GM18951 (cell line): ENCODE data around the gene FIS1.
"Not testable (repeated sequence)": the region's sequence is repeated elsewhere in the genome, so short reads cannot be mapped to it uniquely, and the experiment has no call there.

Experiments
- POLR2A ChIP-seq: IDR thresholded peaks from 4 replicates; pipeline ENCODE4 v1.6.1; 2011; ENCODE audit warnings: mild to moderate bottlenecking; ENCODE audit not compliant: insufficient read length, insufficient read depth; ENCODE audit errors: extremely low read depth
- in situ Hi-C: fragments of 300-500 bp; cut with MboI; formaldehyde crosslinking; loops from one replicate; pipeline ENCODE4 v1.12.0; 2022; ENCODE audit warnings: low sequenced_read_pairs, mixed read lengths, inconsistent platforms; ENCODE audit not compliant: unreplicated experiment

Gene FIS1

DNA sequence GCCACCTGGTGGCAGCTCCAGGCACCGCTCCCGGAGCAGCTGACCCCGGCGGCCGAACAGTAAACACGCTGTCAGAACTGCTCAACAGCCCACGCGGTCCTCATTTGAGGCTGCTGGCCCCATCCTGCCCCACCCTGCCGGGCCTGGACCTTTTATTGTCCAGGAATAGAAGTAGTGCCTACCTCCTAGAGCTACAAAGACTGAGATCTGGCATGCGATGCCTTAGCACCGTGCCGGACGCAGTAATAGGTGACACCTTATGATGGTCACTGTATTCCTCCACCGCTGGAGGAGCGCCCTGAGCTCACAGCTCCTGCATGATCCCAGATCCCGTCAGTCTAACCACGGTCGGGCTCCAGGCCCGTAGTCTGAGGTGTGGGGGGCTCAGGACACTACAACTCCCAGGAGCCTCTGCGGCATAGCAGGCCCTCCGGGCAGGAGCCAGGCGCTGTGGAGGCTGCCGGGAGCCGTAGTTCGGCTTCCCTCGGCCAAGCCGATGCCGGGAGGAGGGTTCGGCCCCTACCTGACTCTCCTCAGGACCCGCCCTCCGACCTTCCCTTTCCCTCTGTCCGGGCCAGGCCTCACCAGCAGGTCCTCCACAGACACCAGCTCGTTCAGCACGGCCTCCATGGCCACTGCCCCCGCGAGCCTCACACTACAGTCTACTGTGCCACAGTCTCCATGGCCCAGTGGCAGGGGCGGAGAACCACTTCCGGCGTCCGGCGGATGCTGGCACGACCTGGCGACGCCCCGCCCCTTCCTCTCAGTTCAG lies at the start of gene FIS1:
Gene FIS1, minus strand, starts transcription at position 707 of the 772 bp plus-strand sequence. Its CDS starts 77 bp downstream, at position 630.
- TF ChIP-seq POLR2A: peak; percentile 85
- in situ Hi-C loops: no loop called here

DNA sequence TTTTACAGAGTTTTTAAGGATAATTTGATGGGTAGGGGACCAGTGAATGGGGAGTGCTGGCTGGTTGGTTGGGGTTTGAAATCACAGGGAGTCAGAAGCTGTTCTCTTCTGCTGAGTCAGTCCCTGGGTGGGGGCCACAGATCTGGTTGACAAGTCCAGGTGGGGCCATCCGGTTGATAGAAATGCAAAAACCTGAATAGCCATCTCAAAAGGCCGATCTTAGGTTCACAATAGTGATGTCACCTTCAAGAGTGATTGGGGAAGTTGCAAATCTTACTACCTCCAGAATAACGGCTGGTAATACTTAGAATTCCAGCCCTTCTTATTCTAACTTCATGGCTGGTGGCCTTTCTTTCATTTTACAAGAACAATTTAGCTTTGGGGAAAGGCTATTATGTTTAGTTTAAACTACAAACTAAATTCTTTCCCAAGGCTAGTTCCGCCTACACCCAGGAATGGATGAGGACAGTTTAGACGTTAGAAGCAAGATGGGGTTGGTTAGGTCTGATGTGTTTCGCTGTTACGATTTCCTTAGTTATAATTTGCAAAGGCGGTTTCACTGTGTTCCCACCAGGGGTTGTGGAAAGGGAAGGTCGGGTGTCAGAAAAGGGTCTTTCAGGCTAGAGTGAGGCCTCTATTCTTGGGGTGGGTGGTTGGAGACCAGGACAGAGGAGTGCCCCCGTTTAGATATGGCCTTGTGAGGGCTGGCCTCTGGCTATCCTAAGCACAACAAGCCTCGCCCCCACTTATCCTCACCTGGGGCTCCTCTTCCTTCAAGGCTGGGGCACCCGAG lies 49.4 kb upstream of the FIS1 start:
- no peak for TF ChIP-seq POLR2A
- in situ Hi-C loops: no loop called here

DNA sequence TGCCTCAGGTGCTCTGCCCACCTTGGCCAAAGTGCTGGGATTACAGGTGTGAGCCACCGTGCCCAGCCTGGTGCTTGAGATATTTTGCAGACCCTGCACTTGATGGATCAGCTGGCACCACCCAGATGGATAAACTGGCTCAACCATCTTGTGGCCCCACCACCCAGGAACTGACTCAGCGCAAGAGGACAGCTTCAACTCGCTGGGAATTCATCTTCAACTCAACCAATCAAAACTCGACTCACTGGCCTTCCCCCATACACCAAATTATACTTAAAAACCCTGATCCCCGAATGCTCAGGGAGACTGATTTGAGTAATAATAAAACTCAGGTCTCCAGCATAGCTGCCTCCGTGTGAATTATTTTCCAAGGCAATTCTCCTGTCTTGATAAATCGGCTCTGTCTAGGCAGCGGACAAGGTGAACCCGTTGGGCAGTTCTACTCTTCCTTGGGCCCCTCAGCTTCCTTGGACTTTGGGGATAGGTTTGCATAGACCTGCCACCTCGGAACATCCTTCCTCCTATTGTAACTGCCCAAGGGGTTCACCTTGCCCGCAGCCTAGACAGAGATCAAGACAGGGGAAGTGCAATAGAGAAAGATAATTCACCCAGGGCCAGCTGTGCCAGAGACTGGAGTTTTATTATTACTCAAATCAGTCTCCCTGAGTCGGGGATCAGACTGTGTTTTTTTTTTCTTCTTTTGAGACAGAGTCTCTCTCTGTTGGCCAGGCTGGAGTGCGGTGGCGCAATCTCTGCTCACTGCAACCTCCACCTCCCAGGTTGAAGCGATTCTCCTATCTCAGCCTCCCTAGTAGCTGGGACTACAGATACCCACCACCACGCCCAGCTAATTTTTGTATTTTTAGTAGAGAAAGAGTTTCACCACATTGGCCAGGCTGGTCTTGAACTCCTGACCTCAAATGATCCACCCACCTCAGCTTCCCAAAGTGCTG lies 48.5 kb upstream of the FIS1 start:
- in situ Hi-C loops: not testable (repeated sequence)

DNA sequence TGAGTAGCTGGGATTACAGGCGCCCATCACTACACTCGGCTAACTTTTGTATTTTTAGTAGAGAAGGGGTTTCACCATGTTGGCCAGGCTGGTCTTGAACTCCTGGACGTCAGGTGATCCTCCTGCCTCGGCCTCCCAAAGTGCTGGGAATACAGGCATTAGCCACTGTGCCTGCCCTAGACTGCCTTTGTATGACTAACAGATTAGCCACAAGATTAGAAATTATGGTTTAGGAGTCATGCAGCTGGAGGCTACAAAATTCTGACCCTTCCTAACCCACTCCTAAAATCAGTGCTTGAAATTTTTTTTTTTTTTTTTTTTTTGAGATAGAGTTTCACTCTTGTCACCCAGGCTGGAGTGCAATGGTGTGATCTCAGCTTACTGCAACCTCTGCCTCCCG lies 47.7 kb upstream of the FIS1 start:
- in situ Hi-C loops: not testable (repeated sequence)

DNA sequence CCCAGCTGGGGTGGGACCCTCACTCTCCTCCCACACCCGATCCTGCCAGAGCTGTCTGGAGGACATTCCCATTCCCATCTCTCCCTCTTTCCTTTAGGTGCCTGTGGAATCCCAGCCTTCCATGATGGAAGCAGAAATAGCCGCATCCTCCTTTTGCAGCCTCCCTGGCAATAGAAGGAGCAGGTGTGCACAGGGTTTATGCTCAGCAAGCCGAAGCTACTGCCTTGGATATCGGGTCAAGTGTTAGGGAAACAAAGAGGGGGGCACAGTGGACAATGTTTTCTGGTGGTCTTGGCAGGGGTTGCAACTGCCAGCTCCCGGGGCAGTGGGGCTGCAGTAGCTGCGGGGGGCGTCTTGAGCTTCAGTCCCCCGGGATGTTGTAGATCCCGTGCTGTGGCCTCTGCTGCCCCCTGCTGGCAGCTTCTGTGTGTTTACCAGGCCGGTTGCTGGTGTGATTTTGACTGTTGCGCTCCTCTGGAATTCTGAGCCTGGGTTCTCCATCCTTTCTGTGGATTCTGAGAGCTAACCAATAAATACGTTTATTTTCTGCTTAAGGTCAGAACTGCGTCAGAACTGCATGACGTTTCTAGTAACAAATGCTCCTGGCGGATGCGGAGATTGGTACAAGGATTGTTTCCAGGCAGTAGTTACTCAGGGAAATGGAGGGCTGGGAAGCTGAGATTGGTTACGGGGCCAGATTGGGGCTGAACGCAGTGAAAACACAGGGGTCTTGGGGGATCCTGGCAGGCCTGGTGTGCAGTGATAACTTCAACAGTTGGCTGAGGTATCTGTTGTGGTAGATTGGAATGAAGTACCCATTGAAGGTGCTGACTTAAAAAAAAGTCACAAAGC lies 45.5 kb upstream of the FIS1 start:
- in situ Hi-C loops: not testable (repeated sequence)

DNA sequence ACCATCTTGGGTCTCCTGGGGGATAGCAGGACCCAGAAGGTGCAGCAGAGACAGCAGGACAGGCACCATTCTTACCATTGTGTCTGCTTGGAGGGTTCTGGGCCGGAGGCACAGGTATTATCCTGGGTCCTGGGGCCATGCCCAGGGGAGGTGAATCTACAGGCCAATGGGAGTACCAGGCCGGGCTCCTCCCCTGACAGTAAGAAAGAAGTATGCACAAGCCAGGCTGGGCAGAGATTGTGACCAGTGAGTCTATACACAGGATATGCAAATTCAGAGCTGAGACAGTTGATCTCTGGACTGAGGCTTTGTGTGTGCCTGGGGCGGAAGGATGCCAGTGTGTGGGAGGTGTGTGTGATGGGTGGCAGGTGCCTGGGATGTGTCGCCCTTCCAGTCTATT lies 44.8 kb upstream of the FIS1 start:
- in situ Hi-C loops: not testable (repeated sequence)

DNA sequence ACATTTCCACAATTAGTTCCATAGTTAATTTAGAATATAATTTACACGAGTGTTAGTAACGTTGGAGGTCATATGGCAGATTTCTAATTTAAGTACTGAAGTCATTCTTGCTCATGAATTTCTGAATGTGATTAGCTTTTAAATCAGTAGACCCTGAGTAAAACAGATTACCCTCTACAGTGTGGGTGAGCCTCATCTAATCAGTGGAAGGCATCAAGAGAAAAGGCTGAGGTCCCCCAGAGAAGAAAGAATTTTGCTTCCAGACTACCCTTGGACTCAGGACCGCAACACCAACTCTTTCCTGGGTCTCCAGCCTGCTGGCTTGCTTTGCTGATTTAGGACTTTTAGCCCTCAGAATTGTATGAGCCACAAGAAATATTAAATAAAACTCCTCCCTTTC lies 43.6 kb upstream of the FIS1 start:
- TF ChIP-seq POLR2A: no peak
- in situ Hi-C loops: no loop called here

DNA sequence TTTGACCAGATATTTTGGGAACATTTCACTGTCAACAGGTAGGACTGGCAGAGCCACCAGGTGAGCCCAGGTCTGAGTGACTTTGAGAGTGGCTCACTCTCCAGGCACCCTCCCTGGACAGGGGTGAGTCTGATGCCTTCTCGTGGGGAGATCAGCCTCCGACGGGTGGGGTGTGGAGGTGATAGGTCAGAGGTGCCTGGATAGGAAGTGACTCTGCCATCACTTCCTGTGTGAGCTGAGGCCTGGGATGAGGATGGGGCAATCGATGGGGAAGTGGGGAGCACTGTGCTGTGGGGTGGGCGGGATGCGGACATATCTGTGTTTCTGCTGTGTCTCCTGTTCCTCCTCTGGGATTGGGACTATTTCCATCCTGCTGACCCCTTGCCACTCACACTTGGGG lies 42.2 kb upstream of the FIS1 start:
- no peak for TF ChIP-seq POLR2A
- in situ Hi-C loops: no loop called here

DNA sequence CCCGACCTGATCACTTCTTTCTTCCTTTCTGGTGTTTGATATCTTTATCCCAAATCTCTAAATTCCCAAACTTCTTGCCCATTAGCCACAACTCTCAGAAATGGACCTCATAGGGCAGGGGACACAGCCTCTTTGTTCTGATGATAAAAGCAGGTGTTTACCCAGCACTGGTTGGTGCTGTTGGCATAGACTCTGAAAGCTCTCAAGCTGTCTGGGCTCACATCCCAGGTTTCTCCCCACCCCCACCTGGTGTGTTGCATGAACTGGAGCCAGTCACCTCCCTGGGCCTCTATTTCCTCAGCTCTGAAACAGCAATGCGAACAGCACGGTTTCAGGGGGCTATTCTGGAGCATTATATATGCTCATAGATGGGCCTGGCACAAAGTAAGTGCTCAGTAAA lies 41.0 kb upstream of the FIS1 start:
- in situ Hi-C loops: not testable (repeated sequence)

DNA sequence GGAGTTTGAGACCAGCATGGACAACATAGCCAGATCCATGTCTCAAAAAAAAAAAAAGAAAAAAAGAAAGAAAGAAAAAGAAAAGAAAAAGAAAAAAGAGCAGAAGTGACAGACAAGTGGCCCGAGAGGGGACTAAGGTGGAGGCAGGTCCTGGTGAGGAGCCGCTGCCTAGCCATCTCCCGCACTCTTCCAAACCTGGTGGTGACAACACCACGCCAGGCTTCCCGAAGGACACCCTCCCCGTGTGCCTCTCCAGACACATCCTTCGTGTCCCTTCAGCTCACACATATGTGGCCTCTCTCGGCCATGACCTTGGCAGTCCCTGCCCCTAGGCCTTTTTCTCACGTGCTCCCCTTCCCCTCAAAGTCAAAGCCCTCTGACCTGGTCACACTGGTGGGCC lies 40.3 kb upstream of the FIS1 start:
- no peak for TF ChIP-seq POLR2A
- in situ Hi-C loops: no loop called here

DNA sequence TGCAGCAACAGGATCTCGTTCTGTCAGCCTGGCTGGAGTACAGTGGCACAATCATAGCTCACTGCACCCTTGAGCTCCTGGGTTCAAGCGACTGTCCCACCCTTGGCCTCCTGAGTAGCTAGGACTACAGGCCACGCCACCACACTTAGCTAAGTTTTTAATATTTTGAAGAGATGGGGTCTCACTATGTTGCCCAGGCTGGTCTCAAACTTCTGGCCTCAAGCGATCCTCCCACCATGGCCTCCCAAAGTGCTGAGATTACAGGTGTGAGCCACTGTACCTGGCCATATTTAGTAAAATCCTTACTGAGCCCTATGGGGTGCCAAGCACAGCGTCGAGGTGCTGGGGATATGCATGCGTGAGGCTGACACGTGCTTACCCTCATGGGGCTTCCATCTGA lies 36.0 kb upstream of the FIS1 start:
- in situ Hi-C loops: not testable (repeated sequence)

DNA sequence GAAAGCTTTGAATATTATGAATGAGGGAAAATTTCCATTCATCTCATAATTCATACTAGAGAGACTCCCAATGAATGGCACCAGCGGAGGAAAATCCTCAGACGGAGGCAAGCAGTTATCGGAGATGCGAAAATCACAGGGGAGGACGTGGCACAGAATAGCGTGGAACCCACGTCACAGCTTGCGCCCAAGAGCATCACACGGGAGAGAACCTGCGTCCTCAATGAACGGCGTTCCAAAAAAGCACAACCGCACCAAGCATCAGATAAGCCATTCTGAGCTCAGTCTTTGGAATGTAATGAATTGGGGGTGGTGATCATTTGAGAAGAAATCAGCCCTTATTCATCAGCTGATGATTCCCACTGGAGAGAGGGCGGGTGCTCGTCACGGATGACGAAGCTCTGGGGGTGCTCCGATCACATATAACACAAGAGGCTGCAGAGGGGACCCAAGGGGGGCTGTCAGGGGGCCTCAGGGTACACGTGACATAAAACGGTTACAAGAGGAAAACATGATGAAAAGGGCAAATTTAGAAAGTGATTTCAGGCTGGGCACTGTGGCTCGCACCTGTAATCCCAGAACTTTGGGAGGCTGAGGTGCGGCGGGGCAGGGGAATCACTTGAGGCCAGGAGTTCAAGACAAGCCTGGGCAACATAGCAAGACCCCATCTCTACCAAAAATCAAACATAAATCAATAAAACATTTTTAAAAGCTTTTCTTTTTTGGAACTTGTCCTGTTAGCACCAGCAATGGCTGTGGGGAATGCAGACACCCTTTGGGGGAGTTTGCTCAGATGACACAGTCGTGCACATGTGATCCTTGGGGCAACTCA lies 33.8 kb upstream of the FIS1 start:
- TF ChIP-seq POLR2A: no peak
- in situ Hi-C loops: no loop called here
